DND-41 (cell line): ENCODE data around the gene F2R.

Source experiments
- ATAC-seq: fragments of 200-7000 bp; cut with Tn5 transposase; 3 replicates; pipeline ENCODE4 v1.9.1; 2021; ENCODE audit warnings: low read depth; ENCODE audit not compliant: insufficient read depth
- DNase-seq: peaks from one replicate; pipeline ENCODE4 v3.0.0-alpha.2; 2020
- H2AFZ ChIP-seq: 2 replicates; pipeline ENCODE4 v1.6.0; 2012; ENCODE audit warnings: low read depth, low read length
- H3K27ac ChIP-seq: 2 replicates; pipeline ENCODE4 v1.5.1; 2012; ENCODE audit warnings: low read length, inconsistent platforms
- H3K27me3 ChIP-seq: fragments of 200-600 bp; sonication (generic); 2 replicates; pipeline ENCODE4 v1.6.0; 2012; ENCODE audit warnings: low read length, mild to moderate bottlenecking, inconsistent platforms; ENCODE audit not compliant: insufficient read depth, poor library complexity
- H3K36me3 ChIP-seq: 2 replicates; pipeline ENCODE4 v1.5.1; 2012; ENCODE audit warnings: low read length, inconsistent platforms; ENCODE audit not compliant: insufficient read depth
- H3K4me1 ChIP-seq: 2 replicates; pipeline ENCODE4 v1.5.1; 2012; ENCODE audit warnings: mild to moderate bottlenecking, low read length; ENCODE audit not compliant: insufficient read depth
- H3K4me2 ChIP-seq: 2 replicates; pipeline ENCODE4 v1.6.0; 2012; ENCODE audit warnings: mild to moderate bottlenecking, moderate library complexity, low read length, inconsistent platforms; ENCODE audit not compliant: insufficient read depth
- H3K4me3 ChIP-seq, 2 experiments: fragments of 200-600 bp in 1 of 2; shearing (Covaris generic) in 1 of 2; 2 replicates each; pipeline ENCODE4 v1.5.1; 2012 to 2016; ENCODE audit warnings: inconsistent platforms in 2 of 2, low read length in 2 of 2, mild to moderate bottlenecking in 2 of 2, low read depth in 1 of 2, moderate library complexity in 1 of 2
- H3K79me2 ChIP-seq: 2 replicates; pipeline ENCODE4 v1.6.0; 2012; ENCODE audit warnings: low read length, inconsistent platforms; ENCODE audit not compliant: insufficient read depth
- H3K9ac ChIP-seq: 2 replicates; pipeline ENCODE4 v1.6.0; 2012; ENCODE audit warnings: low read depth, mild to moderate bottlenecking, inconsistent platforms, low read length, moderate library complexity
- H3K9me3 ChIP-seq: 2 replicates; pipeline ENCODE4 v1.5.1; 2012; ENCODE audit warnings: low read length, moderate library complexity, mild to moderate bottlenecking, inconsistent platforms; ENCODE audit not compliant: insufficient read depth, severe bottlenecking
- H4K20me1 ChIP-seq: 2 replicates; pipeline ENCODE4 v1.6.0; 2012; ENCODE audit warnings: low read length; ENCODE audit not compliant: insufficient read depth
- EZH2 ChIP-seq: IDR thresholded peaks from 3 replicates; pipeline ENCODE4 v1.6.1; 2012; ENCODE audit warnings: borderline replicate concordance, low read depth, mild to moderate bottlenecking, moderate library complexity, low read length, inconsistent platforms; ENCODE audit not compliant: severe bottlenecking
- TF ChIP-seq, protein P1 (sequence below): IDR thresholded peaks from 2 replicates; pipeline ENCODE4 v1.5.1; 2012; ENCODE audit warnings: borderline replicate concordance, low read length, moderate library complexity, mild to moderate bottlenecking; ENCODE audit not compliant: poor library complexity, severe bottlenecking; ENCODE audit errors: extremely low read depth

Gene F2R

DNA sequence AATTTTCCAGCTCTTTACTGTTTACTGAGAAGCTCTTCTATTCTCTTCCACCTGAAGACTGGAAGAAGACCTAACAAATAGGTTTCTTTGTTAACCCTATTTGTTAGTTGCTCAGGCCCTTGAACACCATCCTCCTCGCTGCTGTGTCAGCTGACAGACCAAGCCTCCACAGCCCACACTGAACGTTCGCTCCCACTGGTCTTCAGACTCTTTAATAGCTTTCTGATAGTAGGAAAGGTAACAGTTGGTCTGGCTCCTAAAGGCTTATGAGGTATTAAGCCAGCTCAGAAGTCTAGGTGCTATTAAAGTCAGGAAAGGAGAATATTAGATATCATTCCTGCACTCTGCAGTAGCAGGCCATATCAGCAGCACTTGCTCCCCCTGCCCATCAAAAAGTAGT lies 23.3 kb upstream of the F2R start:
- TF ChIP-seq EZH2: no peak
- TF ChIP-seq, protein P1, sequence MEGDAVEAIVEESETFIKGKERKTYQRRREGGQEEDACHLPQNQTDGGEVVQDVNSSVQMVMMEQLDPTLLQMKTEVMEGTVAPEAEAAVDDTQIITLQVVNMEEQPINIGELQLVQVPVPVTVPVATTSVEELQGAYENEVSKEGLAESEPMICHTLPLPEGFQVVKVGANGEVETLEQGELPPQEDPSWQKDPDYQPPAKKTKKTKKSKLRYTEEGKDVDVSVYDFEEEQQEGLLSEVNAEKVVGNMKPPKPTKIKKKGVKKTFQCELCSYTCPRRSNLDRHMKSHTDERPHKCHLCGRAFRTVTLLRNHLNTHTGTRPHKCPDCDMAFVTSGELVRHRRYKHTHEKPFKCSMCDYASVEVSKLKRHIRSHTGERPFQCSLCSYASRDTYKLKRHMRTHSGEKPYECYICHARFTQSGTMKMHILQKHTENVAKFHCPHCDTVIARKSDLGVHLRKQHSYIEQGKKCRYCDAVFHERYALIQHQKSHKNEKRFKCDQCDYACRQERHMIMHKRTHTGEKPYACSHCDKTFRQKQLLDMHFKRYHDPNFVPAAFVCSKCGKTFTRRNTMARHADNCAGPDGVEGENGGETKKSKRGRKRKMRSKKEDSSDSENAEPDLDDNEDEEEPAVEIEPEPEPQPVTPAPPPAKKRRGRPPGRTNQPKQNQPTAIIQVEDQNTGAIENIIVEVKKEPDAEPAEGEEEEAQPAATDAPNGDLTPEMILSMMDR: no peak
- Histone ChIP-seq H3K36me3 (no peaks in the 10 kb centered on the region), H3K27me3 (no peaks in the 10 kb centered on the region), H3K9ac (no peak overlapping the region), H3K9me3 (no peaks in the 10 kb centered on the region), H4K20me1 (no peaks in the 10 kb centered on the region), H3K27ac (no peak overlapping the region), H3K4me1 (no peaks in the 10 kb centered on the region), H2AFZ (no peak overlapping the region), H3K79me2 (no peaks in the 10 kb centered on the region), H3K4me3 (no peak overlapping the region), H3K4me2 (no peak overlapping the region)
- no peak for ATAC-seq
- no peak for DNase-seq

DNA sequence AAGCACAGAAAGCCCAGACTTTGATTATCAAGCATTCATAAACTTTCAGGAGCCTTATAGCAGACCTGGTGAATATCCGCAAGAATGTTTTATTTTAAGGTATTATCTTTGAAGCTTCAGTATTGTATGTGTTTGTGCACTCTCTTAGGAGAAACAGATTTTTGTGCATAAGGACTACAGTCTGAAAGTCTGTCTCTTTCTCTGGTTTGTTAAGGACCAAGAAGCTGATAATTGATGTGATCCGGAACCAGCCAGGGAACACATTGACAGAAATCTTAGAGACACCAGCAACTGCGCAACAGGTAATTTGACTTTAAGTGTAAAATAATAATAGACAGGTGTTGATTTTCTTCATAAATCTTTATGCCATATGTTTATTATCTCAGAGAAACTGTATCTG lies 22.8 kb upstream of the F2R start:
- no peak for ATAC-seq
- H3K79me2 ChIP-seq: no peaks in the 10 kb centered on the region
- DNase-seq: no peak
- no peak overlapping the region for H3K9ac ChIP-seq
- no peaks in the 10 kb centered on the region for H4K20me1 ChIP-seq
- H3K4me3 ChIP-seq: no peak overlapping the region
- H3K4me2 ChIP-seq: no peak overlapping the region
- H3K4me1 ChIP-seq: no peaks in the 10 kb centered on the region
- no peaks in the 10 kb centered on the region for H3K27me3 ChIP-seq
- H3K9me3 ChIP-seq: no peaks in the 10 kb centered on the region
- H2AFZ ChIP-seq: no peak overlapping the region
- H3K36me3 ChIP-seq: no peaks in the 10 kb centered on the region
- no peak overlapping the region for H3K27ac ChIP-seq
- no peak for TF ChIP-seq EZH2
- TF ChIP-seq, protein P1: no peak

DNA sequence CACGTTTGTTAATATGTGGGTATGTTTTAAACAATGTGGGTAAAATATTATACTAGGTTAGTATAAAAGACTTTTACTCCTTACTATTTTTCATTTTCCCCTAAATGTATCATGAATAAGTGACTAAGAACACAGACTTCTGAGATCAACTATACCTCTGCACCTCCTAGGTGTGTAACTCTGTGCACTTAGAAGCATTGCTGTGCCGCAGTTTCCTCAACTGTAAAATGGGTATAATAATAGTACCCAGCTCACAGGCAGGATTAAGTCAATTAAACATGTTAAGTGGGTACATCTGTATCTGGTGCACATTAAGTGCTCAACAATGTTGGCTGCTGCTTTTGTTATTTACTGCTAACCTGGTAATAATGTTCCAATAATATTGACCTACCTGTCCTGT lies 21.6 kb upstream of the F2R start:
- Histone ChIP-seq H3K4me2 (no peak overlapping the region), H3K4me1 (no peaks in the 10 kb centered on the region), H3K9ac (no peak overlapping the region), H3K27ac (no peak overlapping the region), H3K79me2 (no peaks in the 10 kb centered on the region), H3K4me3 (no peak overlapping the region), H4K20me1 (no peaks in the 10 kb centered on the region), H3K9me3 (no peaks in the 10 kb centered on the region), H3K36me3 (no peaks in the 10 kb centered on the region), H2AFZ (no peak overlapping the region), H3K27me3 (no peaks in the 10 kb centered on the region)
- ATAC-seq: no peak
- no peak for DNase-seq
- TF ChIP-seq, protein P1: no peak
- no peak for TF ChIP-seq EZH2

DNA sequence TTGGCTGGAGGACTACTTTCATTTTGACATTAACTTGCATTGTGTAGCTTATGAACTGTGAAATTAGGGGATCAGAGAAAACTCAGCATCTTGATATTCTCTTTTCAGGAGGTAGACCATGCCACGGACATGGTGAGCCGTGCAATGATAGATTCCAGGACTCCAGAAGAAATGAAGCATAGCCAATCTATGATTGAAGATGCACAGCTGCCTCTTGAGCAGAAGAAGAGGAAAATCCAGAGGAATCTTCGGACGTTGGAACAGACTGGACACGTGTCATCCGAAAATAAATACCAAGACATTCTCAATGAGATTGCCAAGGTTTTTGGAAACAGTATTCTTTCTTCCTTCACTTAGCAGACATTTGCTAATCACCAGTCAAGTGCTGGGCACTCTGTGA lies 20.6 kb upstream of the F2R start:
- H3K27ac ChIP-seq: no peak overlapping the region
- no peak overlapping the region for H3K4me2 ChIP-seq
- no peaks in the 10 kb centered on the region for H3K27me3 ChIP-seq
- H3K4me1 ChIP-seq: no peaks in the 10 kb centered on the region
- DNase-seq (no peak), ATAC-seq (no peak)
- H3K36me3 ChIP-seq: no peaks in the 10 kb centered on the region
- no peak overlapping the region for H3K9ac ChIP-seq
- H3K9me3 ChIP-seq: no peaks in the 10 kb centered on the region
- no peaks in the 10 kb centered on the region for H3K79me2 ChIP-seq
- TF ChIP-seq EZH2: no peak
- TF ChIP-seq, protein P1: no peak
- no peak overlapping the region for H3K4me3 ChIP-seq
- no peak overlapping the region for H2AFZ ChIP-seq
- H4K20me1 ChIP-seq: no peaks in the 10 kb centered on the region
